IPS-18c (cell line): ENCODE results near the gene NPC1L1.
A peak's percentile ranks its signal among the peaks of the same experiment; 100 is the strongest.

ENCODE experiments used
- H3K4me3 ChIP-seq: 2 replicates; pipeline ENCODE4 v1.7.0; 2013; ENCODE audit warnings: low read depth, mild to moderate bottlenecking, low read length, moderate library complexity; ENCODE audit not compliant: insufficient read depth
- H3K9me3 ChIP-seq: one replicate; pipeline ENCODE4 v1.6.1; 2013; ENCODE audit warnings: mild to moderate bottlenecking, low read length, moderate library complexity; ENCODE audit not compliant: control insufficient read depth, insufficient read depth

NPC1L1 gene, protein sequence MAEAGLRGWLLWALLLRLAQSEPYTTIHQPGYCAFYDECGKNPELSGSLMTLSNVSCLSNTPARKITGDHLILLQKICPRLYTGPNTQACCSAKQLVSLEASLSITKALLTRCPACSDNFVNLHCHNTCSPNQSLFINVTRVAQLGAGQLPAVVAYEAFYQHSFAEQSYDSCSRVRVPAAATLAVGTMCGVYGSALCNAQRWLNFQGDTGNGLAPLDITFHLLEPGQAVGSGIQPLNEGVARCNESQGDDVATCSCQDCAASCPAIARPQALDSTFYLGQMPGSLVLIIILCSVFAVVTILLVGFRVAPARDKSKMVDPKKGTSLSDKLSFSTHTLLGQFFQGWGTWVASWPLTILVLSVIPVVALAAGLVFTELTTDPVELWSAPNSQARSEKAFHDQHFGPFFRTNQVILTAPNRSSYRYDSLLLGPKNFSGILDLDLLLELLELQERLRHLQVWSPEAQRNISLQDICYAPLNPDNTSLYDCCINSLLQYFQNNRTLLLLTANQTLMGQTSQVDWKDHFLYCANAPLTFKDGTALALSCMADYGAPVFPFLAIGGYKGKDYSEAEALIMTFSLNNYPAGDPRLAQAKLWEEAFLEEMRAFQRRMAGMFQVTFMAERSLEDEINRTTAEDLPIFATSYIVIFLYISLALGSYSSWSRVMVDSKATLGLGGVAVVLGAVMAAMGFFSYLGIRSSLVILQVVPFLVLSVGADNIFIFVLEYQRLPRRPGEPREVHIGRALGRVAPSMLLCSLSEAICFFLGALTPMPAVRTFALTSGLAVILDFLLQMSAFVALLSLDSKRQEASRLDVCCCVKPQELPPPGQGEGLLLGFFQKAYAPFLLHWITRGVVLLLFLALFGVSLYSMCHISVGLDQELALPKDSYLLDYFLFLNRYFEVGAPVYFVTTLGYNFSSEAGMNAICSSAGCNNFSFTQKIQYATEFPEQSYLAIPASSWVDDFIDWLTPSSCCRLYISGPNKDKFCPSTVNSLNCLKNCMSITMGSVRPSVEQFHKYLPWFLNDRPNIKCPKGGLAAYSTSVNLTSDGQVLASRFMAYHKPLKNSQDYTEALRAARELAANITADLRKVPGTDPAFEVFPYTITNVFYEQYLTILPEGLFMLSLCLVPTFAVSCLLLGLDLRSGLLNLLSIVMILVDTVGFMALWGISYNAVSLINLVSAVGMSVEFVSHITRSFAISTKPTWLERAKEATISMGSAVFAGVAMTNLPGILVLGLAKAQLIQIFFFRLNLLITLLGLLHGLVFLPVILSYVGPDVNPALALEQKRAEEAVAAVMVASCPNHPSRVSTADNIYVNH (N-terminal part only)

DNA sequence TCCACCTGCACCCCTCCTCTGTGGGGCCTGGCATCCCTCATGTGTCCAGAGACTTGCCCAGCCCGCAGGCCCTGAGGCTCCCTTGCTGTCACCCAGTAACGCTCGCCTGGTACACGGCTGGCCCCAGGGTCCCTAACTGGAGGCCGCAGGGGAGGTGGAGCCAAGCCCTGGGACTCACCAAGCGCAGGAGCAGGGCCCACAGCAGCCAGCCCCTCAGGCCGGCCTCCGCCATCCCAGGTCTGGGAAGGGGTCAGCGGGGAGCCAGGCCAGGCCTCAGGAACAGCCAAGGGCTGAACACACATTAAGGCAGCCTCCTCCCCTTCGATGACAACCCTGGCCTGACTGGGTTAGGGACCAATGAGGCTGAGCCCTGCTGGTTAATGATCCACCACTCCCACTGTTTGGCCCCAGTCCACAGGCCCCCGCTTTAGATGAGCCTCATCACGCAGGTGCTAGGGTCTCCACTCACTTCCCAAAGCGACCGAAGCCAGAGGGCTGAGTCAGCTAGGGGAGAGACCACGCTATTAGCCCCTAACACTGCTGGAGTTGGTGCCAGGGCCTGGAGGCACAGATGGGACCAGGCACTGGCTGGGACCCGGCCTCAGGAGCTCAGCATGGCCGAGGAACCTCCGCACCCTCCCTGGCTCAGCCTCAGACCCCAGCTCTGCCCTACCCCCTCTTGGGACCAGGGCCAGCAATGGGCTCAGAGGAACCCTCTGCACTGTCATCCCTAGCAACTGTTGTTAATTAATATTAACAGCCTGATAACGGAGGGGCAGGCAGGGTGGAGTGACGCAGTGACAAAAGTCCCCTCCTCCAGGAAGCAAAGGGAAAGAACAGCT is at the start of gene NPC1L1:
Gene NPC1L1 (minus strand): TSS at position 303 of the 842 bp plus-strand sequence. CDS start 71 bp downstream, at position 232.
- Histone ChIP-seq H3K4me3 (no peak within 1 kb of the TSS), H3K9me3 (no peaks in the 10 kb centered on the region)

DNA sequence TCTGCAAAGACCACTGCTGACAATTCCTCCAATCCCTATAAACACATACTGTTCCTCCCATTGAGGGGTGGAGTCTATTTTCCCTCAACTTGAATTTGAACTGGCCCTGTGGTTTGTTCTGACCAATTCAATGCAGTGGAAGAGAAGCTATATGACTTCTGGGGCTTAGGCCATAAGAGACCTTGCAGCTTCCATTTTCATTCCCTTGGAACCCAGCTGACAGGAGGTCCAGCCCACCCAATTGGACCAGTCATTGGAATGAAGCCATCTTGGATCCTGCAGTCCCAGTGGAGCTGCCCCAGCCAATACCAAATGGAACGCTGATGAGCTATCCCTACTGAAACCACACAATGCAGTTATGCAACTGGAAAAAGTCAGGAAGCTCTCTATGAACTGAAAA is 49.8 kb upstream of the NPC1L1 start:
- Histone ChIP-seq H3K9me3 (peaks cover under 1% of the 10 kb centered on the region), H3K4me3 (no peak overlapping the region)

DNA sequence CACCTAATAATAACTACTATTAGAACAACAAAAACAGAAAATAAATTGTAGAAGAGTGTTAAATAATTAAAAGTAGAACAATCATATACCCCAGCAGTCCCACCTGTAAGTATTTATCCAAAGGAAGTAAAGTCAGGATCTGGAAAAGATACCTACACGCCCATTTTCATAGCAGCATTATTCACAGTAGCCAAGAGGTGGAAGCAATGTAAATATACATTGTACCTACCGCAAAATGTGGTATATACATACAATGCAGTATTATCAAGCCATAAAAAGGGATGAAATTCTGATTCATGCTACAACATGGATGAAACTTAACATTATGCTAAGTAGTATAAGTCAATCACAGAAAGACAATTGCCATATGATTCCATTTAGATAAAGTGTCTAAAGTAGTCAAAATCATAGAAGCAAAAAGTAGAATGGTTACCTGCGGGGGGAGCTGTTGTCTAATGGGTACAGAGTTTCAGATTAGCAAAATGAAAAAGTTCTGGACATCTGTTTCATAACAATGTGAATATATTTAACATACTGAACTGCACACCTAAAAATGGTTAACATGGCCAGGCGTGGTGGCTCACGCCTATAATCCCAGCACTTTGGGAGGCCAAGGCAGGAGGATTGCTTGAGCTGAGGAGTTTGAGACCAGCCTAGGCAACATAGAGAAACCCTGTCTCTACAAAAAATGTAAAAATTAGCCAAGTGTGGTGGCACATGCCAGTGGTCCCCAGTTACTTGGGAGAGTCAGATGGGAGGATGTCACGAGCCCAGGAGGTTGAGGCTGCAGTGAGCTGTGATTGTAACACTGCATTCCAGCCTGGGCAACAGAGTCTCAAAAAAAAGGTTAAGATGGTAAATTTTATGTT is 46.9 kb upstream of the NPC1L1 start:
- Histone ChIP-seq H3K9me3 (peaks cover 2% of the 10 kb centered on the region), H3K4me3 (no peak overlapping the region)

DNA sequence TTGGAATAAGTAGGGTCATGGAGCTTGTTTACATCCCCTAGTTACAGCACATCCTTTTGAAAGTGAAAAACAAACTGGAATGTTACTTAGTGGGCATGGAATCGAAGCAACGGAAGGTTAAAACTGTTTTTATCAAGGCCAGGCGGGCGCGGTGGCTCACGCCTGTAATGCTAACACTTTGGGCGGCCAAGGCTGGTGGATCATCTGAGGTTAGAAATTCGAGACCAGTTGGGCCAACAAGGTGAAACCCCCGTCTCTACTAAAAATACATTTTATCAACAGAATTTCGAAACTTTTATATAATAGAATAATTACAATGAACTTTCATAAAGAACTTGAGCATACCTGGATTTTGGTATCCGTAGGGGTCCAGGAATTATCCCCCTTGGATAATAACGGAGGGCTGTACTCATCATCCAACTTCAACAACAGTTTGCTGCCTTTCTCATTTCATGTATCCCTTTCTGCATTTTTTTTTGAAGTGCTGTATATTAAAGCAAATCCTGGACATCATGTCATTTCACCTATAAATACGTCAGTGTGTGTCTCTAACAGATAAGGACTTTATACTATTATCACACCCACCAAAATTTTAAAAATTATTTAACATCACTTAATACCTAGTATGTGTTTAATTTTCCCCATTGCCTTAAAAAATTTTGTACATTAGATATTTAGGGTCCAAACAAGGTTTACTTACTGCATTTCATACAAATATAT is 42.2 kb upstream of the NPC1L1 start:
- Histone ChIP-seq H3K4me3 (peak overlapping the region; percentile 88; the same call in 1 of the 2 replicates), H3K9me3 (peaks cover 2% of the 10 kb centered on the region)

DNA sequence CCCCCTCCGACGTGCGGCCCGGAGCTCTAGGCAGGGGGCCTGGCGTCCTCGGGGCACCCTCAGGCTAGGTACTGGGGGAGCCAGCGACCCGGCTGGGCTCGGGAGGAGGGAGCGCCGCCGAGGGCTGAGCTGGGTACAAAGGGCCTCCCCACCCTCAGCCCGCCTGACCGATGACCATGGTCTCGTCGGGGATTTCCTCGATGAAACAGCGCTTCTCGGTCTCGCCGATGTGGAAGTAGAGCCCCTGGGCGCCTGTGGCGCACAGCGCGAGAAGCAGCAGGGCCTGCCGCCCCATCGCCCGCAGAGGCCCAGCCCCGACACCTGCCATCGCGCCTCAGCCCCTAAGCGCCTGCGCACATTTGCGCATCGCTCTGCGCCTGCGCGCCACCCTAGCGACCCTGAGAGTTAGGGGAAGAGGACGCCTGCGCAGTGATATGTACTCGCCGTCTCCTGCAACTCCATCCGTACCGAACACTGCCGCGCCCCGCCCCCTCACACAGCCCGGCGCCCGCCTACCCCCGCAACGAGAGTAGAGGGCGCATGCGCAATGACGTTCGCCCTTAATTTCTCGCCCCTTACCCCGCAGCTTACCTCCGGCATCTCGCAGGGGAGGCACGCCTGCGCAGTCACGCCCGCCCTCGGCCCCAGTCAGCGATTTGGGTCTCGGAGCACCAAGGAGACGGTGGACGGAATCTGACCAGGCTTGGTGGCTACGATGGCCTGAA is 40.9 kb upstream of the NPC1L1 start, which contains the start of gene TMED4:
Gene TMED4 (minus strand): TSS at position 353 of the 725 bp plus-strand sequence. CDS start 25 bp downstream, at position 328.
- H3K4me3 ChIP-seq, result peak within 1 kb of the TSS; percentile 93
- peaks cover 2% of the 10 kb centered on the region for H3K9me3 ChIP-seq

DNA sequence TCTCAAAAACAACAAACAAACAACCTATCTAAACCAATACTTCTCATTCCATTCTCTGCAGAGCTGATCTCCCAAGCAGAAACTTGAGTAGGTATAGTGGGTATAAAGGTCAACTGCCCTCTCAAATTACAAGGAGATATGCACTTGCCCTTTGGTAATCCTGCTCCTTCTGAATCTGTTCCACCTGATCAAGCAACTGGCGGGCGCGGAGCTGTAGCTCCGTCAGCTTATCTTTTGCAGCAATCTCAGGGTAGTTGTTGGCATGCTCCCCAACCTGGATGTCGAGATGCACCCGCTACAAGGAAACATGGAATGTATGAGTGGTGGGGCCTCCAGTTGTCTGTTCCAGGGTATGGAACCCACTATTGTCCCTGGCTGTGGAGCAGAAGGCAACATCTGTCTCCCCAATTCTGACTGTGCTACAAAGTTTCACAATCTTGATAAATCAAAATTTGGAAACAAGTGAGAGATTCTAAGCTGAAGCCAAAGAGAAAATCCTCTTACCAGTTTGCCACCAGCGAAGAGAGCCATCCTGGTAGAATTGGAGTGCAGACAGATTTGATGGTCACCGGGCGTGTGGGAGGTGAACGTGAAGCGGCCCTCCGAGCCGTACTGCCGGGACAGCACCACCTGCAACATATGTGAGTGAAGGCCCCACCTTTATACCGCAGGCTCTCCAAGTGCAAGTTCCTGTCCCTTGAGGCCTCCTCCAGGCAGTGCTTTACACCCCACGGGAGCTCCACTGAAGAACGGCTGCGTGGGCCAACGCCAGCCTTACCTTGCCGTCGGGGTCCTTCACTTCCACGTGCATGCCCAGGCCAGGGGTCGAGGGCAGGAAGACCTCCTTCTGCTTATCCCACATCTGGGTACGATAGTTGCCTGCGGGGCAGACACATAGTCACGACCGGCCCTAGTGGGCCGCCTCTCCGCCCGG is 40.1 kb upstream of the NPC1L1 start:
- Histone ChIP-seq H3K4me3 (peak overlapping the region; percentile 93), H3K9me3 (peaks cover 2% of the 10 kb centered on the region)

DNA sequence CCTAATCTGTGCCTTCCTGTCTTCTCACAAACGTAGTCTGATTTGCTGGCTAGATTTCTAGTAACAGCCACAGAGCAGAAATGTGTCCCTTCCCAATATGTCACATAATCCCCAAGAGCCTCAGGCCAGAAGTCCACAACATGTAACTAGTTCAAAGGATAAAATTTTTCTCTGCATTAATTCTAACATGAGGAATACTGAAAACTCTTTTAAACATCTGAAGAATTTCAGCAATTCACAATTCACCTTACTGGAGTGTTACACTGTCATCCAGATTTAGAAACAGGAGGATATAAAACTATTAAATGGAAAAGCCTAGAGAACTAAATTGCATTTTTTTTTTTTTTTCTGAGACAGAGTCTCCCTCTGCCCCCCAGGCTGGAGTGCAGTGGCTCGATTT is 35.1 kb upstream of the NPC1L1 start:
- Histone ChIP-seq H3K9me3 (no peaks in the 10 kb centered on the region), H3K4me3 (no peak overlapping the region)

DNA sequence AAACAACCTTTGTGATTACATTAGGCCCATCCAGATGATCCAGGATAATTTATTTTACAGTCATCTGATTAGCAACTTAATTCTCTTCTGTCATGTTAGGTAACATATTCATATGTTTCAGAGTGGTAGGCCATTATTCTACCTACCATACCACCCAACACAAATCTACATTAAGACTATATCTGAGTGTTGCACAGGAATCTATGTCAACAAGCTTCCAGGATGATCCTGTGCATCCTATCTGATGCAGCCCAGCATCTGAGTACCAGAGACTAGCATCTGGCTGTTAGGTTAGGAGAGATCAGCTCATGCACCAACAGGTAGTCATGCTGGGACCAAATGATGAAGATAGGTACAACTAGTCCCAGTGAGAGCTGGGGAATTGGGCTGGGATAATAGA is 33.9 kb upstream of the NPC1L1 start:
- Histone ChIP-seq H3K9me3 (no peaks in the 10 kb centered on the region), H3K4me3 (peak overlapping the region; percentile 95; the same call in 1 of the 2 replicates)

DNA sequence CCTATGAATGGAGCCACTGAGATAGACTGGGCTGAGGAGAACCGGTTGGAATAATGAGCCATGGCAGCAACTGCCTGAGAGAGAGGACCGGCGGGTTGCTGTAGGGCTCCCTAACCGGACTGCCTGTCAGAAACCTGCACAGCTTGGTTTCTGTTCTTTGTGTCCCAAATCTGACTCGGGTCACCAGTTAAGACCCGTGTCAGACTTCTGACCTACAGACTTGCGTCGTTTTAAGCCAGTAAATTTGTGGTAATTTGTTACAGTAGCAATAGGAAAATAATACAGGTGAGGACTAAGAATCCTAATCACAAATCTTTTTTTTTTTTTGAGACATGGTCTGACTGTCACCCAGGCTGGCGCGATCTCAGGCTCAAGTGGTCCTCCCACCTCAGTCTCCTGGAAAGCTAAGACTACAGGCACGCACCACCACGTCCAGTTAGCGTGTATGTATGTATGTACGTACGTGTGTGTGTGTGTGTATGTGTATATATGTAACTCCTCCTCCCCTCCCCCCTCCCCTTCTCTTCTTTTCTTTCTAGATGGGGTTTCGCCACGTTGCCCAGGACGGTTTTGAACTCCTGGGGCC is 33.2 kb upstream of the NPC1L1 start:
- H3K9me3 ChIP-seq, result no peaks in the 10 kb centered on the region
- H3K4me3 ChIP-seq, result peak overlapping the region; percentile 95

DNA sequence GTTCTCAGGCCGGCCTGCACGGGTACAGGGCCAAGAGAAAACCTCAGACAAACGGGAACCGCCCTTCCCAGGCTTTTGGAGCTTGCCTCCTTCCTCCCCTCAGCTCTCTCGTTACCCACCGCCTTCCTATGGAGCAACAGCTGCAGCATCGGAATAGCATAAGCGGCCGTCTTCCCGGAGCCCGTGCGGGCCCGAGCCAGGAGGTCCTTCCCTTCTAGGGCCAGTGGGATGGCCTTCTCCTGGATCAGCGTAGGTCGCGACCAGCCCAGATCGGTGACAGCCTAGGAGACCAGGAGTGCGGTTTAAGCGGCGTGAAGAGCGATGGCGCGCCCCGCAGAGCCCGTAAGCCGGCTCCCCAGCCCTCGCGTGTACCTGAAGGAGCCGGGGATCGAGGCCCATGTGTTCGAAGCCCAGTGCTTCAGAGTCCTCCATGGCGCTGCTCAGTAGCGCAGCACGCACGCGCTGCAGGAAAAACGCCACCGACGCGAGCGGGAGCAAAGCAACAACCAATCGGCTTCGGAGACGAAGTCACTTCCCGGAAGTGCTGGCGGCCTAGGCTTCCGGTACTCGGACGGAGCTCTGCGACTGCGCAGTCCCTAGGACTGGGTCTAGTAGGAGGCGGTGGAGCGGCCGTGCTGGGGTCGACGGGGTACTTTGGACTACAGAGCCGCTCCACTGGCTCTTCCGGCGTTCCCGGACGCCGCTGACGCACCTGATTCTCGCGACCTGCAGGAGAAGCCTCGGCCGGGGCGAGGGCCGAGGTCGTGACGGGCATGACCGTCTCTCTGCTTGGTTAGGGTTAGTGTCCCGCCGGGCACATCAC is 32.5 kb upstream of the NPC1L1 start, which contains the start of gene DDX56:
Gene DDX56 (minus strand): TSS at position 445 of the 823 bp plus-strand sequence. CDS start 13 bp downstream, at position 432.
- Histone ChIP-seq H3K4me3 (peak within 1 kb of the TSS; percentile 95), H3K9me3 (no peaks in the 10 kb centered on the region)

DNA sequence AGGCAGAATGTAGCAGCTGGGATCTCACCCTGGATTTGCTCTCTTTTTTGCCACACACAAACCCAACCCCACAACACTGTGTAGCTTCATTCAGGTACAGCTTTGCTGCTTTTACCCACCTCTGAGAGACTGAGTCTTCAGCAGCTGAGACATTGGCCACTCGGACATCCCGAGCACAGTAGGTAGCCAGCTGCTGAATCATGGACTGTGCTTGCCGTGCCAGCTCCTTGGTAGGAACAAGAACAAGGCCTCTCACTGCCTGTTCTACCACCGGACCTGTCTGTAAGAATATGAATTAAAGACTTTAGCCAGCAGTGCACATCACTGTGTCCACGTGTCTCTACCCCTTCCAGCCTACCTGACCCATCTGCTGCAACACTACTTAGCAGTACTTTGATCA is 31.6 kb upstream of the NPC1L1 start:
- no peaks in the 10 kb centered on the region for H3K9me3 ChIP-seq
- H3K4me3 ChIP-seq, result peak overlapping the region; percentile 95

DNA sequence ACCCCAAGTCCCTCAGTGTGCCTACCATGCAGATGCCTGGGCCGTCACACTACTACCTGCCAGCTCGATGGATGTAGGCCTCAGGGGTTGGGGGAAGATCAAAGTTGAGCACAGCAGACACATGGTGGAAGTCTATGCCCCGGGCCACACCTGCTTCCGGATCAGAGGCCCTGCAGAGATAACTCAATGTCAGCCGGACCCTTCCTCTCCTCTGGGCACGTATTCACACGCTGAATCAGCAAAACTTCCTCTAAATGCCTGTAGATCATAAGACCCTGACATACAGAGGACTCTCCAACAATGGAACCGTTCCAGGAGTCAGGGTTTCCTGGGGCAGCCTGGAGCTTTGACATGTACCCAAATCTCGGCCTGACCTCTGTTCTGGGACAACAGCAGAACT is 28.8 kb upstream of the NPC1L1 start:
- H3K9me3 ChIP-seq, result no peaks in the 10 kb centered on the region
- H3K4me3 ChIP-seq, result no peak overlapping the region
